Progenitor cell of endocrine pancreas (in vitro differentiated cells): Measurements from ENCODE around the gene FXYD1. TPM values are rescaled to one million over a fixed set of nuclear protein-coding genes. Genes with fewer than 3 reads are reported as not detected.

Experiments used
- DNase-seq: peaks from one replicate; pipeline ENCODE4 v3.0.0; 2021; ENCODE audit warnings: low spot score; ENCODE audit not compliant: unreplicated experiment
- H3K27ac Mint-ChIP-seq: 2 replicates; pipeline ENCODE4 v1.8.0; 2021; ENCODE audit warnings: mild to moderate bottlenecking, moderate library complexity, mixed read lengths
- H3K27me3 Mint-ChIP-seq: 2 replicates; pipeline ENCODE4 v1.8.0; 2021; ENCODE audit warnings: mixed read lengths
- H3K36me3 Mint-ChIP-seq: 2 replicates; pipeline ENCODE4 v1.8.0; 2022; ENCODE audit warnings: mixed read lengths; ENCODE audit not compliant: insufficient read depth
- H3K4me1 Mint-ChIP-seq: 2 replicates; pipeline ENCODE4 v1.8.0; 2021; ENCODE audit warnings: low read depth, mixed read lengths
- H3K4me3 Mint-ChIP-seq: 2 replicates; pipeline ENCODE4 v1.8.0; 2021; ENCODE audit warnings: low read depth, mild to moderate bottlenecking, moderate library complexity, mixed read lengths
- H3K9me3 Mint-ChIP-seq: 2 replicates; pipeline ENCODE4 v1.8.0; 2021; ENCODE audit warnings: low read depth, mixed read lengths
- CTCF ChIP-seq: fragments of 200-600 bp; sonication (generic); IDR thresholded peaks from one replicate; pipeline ENCODE4 v1.5.0; 2021; ENCODE audit warnings: antibody characterized with exemption, mild to moderate bottlenecking; ENCODE audit not compliant: unreplicated experiment
- total RNA-seq: library from RNA; stranded (reverse); gene quantifications from 2 replicates; pipeline ENCODE4 v1.2.1, GENCODE V29; 2021

The FXYD1 gene
- total RNA-seq, 1 donor from 2014 or later, result not detected

GRCh38 chr19:35165200-35166058 lies 26.8 kb downstream of the FXYD1 start:
- no peak for TF ChIP-seq CTCF
- Mint-ChIP-seq H3K36me3 (peaks cover 2% of the 10 kb centered on the region), H3K4me1 (peaks cover 1% of the 10 kb centered on the region)

GRCh38 chr19:35166100-35167063 lies 27.8 kb downstream of the FXYD1 start:
- Mint-ChIP-seq H3K4me1 (peaks cover 1% of the 10 kb centered on the region), H3K9me3 (peaks cover 17% of the 10 kb centered on the region), H3K27me3 (no peaks in the 10 kb centered on the region), H3K36me3 (peaks cover 2% of the 10 kb centered on the region), H3K27ac (no peak overlapping the region), H3K4me3 (no peak overlapping the region)
- no peak for DNase-seq
- TF ChIP-seq CTCF, result no peak

More at GRCh38 chr19:35165200-35166058, 26.8 kb downstream of the FXYD1 start:
- Mint-ChIP-seq H3K27me3 (no peaks in the 10 kb centered on the region), H3K9me3 (peaks cover 17% of the 10 kb centered on the region), H3K27ac (no peak overlapping the region), H3K4me3 (no peak overlapping the region)
- DNase-seq, result no peak

GRCh38 chr19:35167251-35168119 lies 28.9 kb downstream of the FXYD1 start:
- Mint-ChIP-seq H3K36me3 (peaks cover 2% of the 10 kb centered on the region), H3K4me3 (no peak overlapping the region), H3K4me1 (peaks cover 1% of the 10 kb centered on the region), H3K9me3 (peaks cover 17% of the 10 kb centered on the region), H3K27me3 (no peaks in the 10 kb centered on the region), H3K27ac (no peak overlapping the region)
- TF ChIP-seq CTCF, result no peak
- no peak for DNase-seq

- Mint-ChIP-seq H3K4me1 (peaks cover 1% of the 10 kb centered on the region), H3K4me3 (no peak overlapping the region), H3K27me3 (no peaks in the 10 kb centered on the region), H3K27ac (no peak overlapping the region), H3K9me3 (peaks cover 17% of the 10 kb centered on the region), H3K36me3 (peaks cover 2% of the 10 kb centered on the region)
- DNase-seq, result no peak
- no peak for TF ChIP-seq CTCF
Observed at GRCh38 chr19:35168196-35168595, 29.6 kb downstream of the FXYD1 start.
